ENCODE measurements around the gene SH3GL2.

DNA sequence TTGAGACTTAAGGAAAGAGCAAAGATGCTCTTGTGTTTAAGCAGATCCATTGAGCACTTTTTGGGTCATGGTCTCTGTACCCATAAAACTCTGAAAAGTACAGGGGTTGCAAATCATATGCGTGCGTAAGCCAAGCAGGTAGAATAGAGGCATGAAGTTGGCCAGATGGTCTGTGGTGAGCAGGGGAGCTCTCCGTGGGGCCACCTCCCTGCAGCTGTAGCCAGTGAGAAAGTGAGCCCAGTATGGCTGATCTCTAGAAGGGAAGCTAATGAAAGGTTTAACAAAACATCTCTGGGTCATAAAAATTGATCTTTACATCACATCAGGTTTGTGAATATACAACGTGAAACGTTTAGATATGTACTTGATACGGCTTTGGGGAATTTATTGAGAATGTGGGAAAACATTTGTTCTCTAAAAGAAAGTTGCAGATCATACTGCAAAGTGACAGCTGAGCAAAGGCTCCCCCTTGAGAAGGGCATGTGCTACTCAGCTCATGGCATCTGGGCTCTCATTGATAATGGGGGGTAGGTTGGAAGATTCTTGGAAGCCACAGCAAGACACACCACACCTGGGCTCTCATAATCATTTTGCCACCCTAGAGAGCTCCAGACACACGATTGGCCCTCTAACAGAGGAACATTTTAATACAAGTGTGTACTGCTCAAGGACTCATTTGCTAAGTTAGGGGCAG is 30.6 kb downstream of the SH3GL2 start:
- TF ChIP-seq, protein P1, sequence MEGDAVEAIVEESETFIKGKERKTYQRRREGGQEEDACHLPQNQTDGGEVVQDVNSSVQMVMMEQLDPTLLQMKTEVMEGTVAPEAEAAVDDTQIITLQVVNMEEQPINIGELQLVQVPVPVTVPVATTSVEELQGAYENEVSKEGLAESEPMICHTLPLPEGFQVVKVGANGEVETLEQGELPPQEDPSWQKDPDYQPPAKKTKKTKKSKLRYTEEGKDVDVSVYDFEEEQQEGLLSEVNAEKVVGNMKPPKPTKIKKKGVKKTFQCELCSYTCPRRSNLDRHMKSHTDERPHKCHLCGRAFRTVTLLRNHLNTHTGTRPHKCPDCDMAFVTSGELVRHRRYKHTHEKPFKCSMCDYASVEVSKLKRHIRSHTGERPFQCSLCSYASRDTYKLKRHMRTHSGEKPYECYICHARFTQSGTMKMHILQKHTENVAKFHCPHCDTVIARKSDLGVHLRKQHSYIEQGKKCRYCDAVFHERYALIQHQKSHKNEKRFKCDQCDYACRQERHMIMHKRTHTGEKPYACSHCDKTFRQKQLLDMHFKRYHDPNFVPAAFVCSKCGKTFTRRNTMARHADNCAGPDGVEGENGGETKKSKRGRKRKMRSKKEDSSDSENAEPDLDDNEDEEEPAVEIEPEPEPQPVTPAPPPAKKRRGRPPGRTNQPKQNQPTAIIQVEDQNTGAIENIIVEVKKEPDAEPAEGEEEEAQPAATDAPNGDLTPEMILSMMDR (IDR thresholded peaks at IDR 0.05): no peak
- no peak for TF ChIP-seq SIN3A (IDR thresholded peaks at IDR 0.05; ENCODE audit: borderline replicate concordance, insufficient read depth, low read depth, low read length)
- TF ChIP-seq POLR2AphosphoS5 (IDR thresholded peaks at IDR 0.05; ENCODE audit: low read depth, low read length): no peak

All from Panc1 (cell line).